Colonic mucosa (tissue), 4 donors: ENCODE data around the gene SLC31A1. TPM values are rescaled to one million over a fixed set of nuclear protein-coding genes. Genes with fewer than 3 reads are reported as not detected.

Experiments used
- DNase-seq: peaks from one replicate; pipeline ENCODE4 v3.0.0-alpha.2; 2020
- H3K27ac ChIP-seq: fragments of 200-600 bp; one replicate; pipeline ENCODE4 v1.8.0; 2021
- H3K27me3 ChIP-seq: fragments of 200-600 bp; one replicate; pipeline ENCODE4 v1.8.0; 2021
- H3K36me3 ChIP-seq: fragments of 200-600 bp; one replicate; pipeline ENCODE4 v1.8.0; 2021
- H3K4me1 ChIP-seq: fragments of 200-600 bp; one replicate; pipeline ENCODE4 v1.8.0; 2021; ENCODE audit warnings: mild to moderate bottlenecking
- H3K4me3 ChIP-seq: fragments of 200-600 bp; one replicate; pipeline ENCODE4 v1.8.0; 2021
- H3K9ac ChIP-seq, 2 donors: one replicate each; pipeline ENCODE4 v1.7.0; 2013; ENCODE audit warnings: control low read depth in 2 of 2, low read depth in 2 of 2, low read length in 2 of 2
- H3K9me3 ChIP-seq: fragments of 200-600 bp; one replicate; pipeline ENCODE4 v1.8.0; 2021
- CTCF ChIP-seq: fragments of 200-600 bp; IDR thresholded peaks from one replicate; pipeline ENCODE4 v1.8.0; 2022; ENCODE audit warnings: antibody characterized with exemption, mild to moderate bottlenecking
- intact Hi-C: fragments of 100-400 bp; cut with DNase I; formaldehyde crosslinking; loops from one replicate; pipeline ENCODE4 v1.14.1; 2022
- total RNA-seq, 2 donors: library from RNA; stranded (reverse); fragmentation: NEBNext Ultra II Directional in 1 of 2; extraction: Animal tissue kit (Norgen Biotek cat#: 25700) in 1 of 2; gene quantifications; one replicate each; pipeline ENCODE4 v1.2.1, GENCODE V29; 2021
- donor health status: healthy.
- donor health status: DM: no; HTN: no; CAD: no.
- donor health status: DM: no; HTN: no; CAD: no.

SLC31A1 gene
- total RNA-seq, 2 donors from 2014 or later: 51.1 to 57.1 TPM

- no peak overlapping the region for H3K4me3 ChIP-seq
- H3K9ac ChIP-seq: no peak overlapping the region
- no peaks in the 10 kb centered on the region for H3K9me3 ChIP-seq
- no peaks in the 10 kb centered on the region for H3K4me1 ChIP-seq
- H3K27ac ChIP-seq: no peak overlapping the region
- no peak for TF ChIP-seq CTCF
- no peaks in the 10 kb centered on the region for H3K36me3 ChIP-seq
- intact Hi-C loops: no loop called here
- no peak for DNase-seq
- H3K27me3 ChIP-seq: no peaks in the 10 kb centered on the region
Observed at GRCh38 chr9:113250807-113251206, 29.5 kb downstream of the SLC31A1 start.

GRCh38 chr9:113254991-113255390 lies 33.6 kb downstream of the SLC31A1 start:
- Histone ChIP-seq H3K9me3 (no peaks in the 10 kb centered on the region), H3K9ac (no peak overlapping the region), H3K4me3 (no peak overlapping the region), H3K27me3 (no peaks in the 10 kb centered on the region), H3K27ac (no peak overlapping the region), H3K36me3 (no peaks in the 10 kb centered on the region), H3K4me1 (no peaks in the 10 kb centered on the region)
- TF ChIP-seq CTCF: no peak
- intact Hi-C loops: no loop called here
- no peak for DNase-seq

GRCh38 chr9:113255438-113255837 lies 34.1 kb downstream of the SLC31A1 start:
- DNase-seq: no peak
- Histone ChIP-seq H3K27me3 (no peaks in the 10 kb centered on the region), H3K4me1 (no peaks in the 10 kb centered on the region), H3K36me3 (no peaks in the 10 kb centered on the region), H3K9ac (no peak overlapping the region), H3K27ac (no peak overlapping the region), H3K9me3 (no peaks in the 10 kb centered on the region), H3K4me3 (no peak overlapping the region)
- no peak for TF ChIP-seq CTCF
- intact Hi-C loops: no loop called here

GRCh38 chr9:113257863-113258262 lies 36.5 kb downstream of the SLC31A1 start:
- TF ChIP-seq CTCF: no peak
- Histone ChIP-seq H3K9me3 (no peaks in the 10 kb centered on the region), H3K27me3 (no peaks in the 10 kb centered on the region), H3K27ac (no peak overlapping the region), H3K9ac (no peak overlapping the region), H3K36me3 (no peaks in the 10 kb centered on the region), H3K4me1 (no peaks in the 10 kb centered on the region), H3K4me3 (no peak overlapping the region)
- intact Hi-C loops: no loop called here
- no peak for DNase-seq

GRCh38 chr9:113258282-113258681 lies 36.9 kb downstream of the SLC31A1 start:
- TF ChIP-seq CTCF: no peak
- intact Hi-C loops: no loop called here
- no peaks in the 10 kb centered on the region for H3K9me3 ChIP-seq
- no peak for DNase-seq
- no peaks in the 10 kb centered on the region for H3K4me1 ChIP-seq
- H3K27me3 ChIP-seq: no peaks in the 10 kb centered on the region
- H3K27ac ChIP-seq: no peak overlapping the region
- no peak overlapping the region for H3K4me3 ChIP-seq
- H3K9ac ChIP-seq: no peak overlapping the region
- H3K36me3 ChIP-seq: no peaks in the 10 kb centered on the region
